A673 (cell line): ENCODE data around the gene SOX1. TPM values are rescaled to one million over a fixed set of nuclear protein-coding genes. Genes with fewer than 3 reads are reported as not detected.

Source experiments
- BruUV-seq: library from RNA; stranded (reverse); fragments of 400-500 nt; replicated peaks from 2 replicates; lab custom pipeline; 2021; lab: Mats Ljungman, UMichigan
- CTCF ChIA-PET: fragments of 300-600 bp; sonication (Branson Sonifier 250); formaldehyde crosslinking; loops from one replicate; lab custom pipeline; 2022; ENCODE audit warnings: antibody characterized with exemption; lab: Charles Lee
- POLR2A ChIA-PET: fragments of 300-600 bp; sonication (Branson Sonifier 250); formaldehyde crosslinking; loops from one replicate; lab custom pipeline; 2022; ENCODE audit warnings: antibody characterized with exemption; ENCODE audit not compliant: low non-redundant PET; lab: Charles Lee
- DNase-seq: peaks from one replicate; pipeline ENCODE4 v3.0.0-alpha.2; 2015; ENCODE audit warnings: low spot score
- H3K27ac ChIP-seq: fragments of 200-600 bp; sonication (generic); 2 replicates; pipeline ENCODE4 v1.5.1; 2016; ENCODE audit warnings: mixed run types, low read depth, mild to moderate bottlenecking, mixed read lengths, antibody characterized with exemption, low read length; ENCODE audit not compliant: poor library complexity, severe bottlenecking
- H3K27me3 ChIP-seq: fragments of 200-600 bp; sonication (generic); replicated peaks from 2 replicates; pipeline ENCODE4 v1.6.1; 2017; ENCODE audit warnings: mixed run types, low read depth, mild to moderate bottlenecking, mixed read lengths, antibody characterized with exemption, low read length; ENCODE audit not compliant: insufficient read depth, poor library complexity
- H3K36me3 ChIP-seq: fragments of 200-600 bp; sonication (generic); 2 replicates; pipeline ENCODE4 v1.6.1; 2016; ENCODE audit warnings: mixed run types, mild to moderate bottlenecking, mixed read lengths, antibody characterized with exemption, low read length; ENCODE audit not compliant: insufficient read depth, poor library complexity, severe bottlenecking
- H3K4me1 ChIP-seq: fragments of 200-600 bp; sonication (generic); 2 replicates; pipeline ENCODE4 v1.6.1; 2017; ENCODE audit warnings: mixed run types, mild to moderate bottlenecking, mixed read lengths, antibody characterized with exemption, low read length; ENCODE audit not compliant: insufficient read depth, poor library complexity, severe bottlenecking
- H3K4me3 ChIP-seq: fragments of 200-600 bp; sonication (generic); 2 replicates; pipeline ENCODE4 v1.5.1; 2016; ENCODE audit warnings: low read depth, mixed run types, mild to moderate bottlenecking, mixed read lengths, low read length; ENCODE audit not compliant: poor library complexity, severe bottlenecking
- H3K9me3 ChIP-seq: fragments of 200-600 bp; sonication (generic); 2 replicates; pipeline ENCODE4 v1.6.1; 2016; ENCODE audit warnings: mixed run types, low read depth, mild to moderate bottlenecking, mixed read lengths, antibody characterized with exemption, low read length; ENCODE audit not compliant: poor library complexity, severe bottlenecking
- EZH2 ChIP-seq: fragments of 200-600 bp; sonication (generic); IDR thresholded peaks from 2 replicates; pipeline ENCODE4 v1.6.1; 2017; ENCODE audit warnings: borderline replicate concordance, low read depth, mild to moderate bottlenecking, mixed read lengths, antibody characterized with exemption, low read length; ENCODE audit not compliant: poor library complexity, severe bottlenecking
- intact Hi-C: fragments of 100-400 bp; cut with micrococcal nuclease; formaldehyde crosslinking; loops from one replicate; pipeline ENCODE4 v1.10.0; 2022; ENCODE audit not compliant: unreplicated experiment
- total RNA-seq: library from RNA; stranded (reverse); gene quantifications from 2 replicates; pipeline ENCODE4 v1.2.3, GENCODE V29; 2021
- TF ChIP-seq, protein P1 (sequence below): fragments of 300-800, 200-600 bp; sonication (generic); conservative IDR thresholded peaks from 2 replicates; pipeline ENCODE4 v1.5.1; 2017; ENCODE audit warnings: low read depth, mild to moderate bottlenecking, antibody characterized with exemption, low read length, moderate library complexity, mixed read lengths

The SOX1 gene
- total RNA-seq, 1 experiment from 2014 or later: 56.6 TPM

DNA sequence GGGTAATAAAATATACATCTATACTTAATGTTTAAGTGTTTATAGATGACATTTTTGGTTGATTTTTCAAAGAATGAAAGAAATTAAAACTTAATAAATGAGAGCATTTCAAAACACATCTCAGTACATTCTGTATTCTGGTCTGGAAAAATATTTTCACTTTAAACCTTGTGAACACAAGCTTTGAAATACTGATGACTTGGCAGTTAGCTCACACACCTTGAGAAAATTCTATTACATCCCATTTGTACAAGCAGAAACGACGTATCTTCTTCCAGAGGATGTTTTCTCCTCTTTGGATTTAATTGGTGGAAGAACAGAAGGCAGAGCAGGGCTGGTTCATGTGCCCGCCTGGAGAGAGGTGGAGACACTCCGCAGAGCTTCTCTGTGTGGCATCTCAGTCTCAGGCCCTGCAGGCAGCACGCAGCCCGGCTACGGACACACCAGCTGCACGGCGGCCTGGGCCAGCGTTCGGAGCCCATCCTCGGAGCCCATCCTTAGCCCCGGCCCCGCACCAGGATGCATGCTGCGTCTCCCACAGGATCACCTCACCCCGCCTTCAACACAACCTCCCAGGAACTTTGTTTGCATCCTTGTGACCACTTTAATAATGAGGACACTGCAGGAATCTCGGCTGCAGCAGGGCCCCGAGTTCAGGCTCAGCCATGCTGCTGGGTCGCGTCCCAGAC lies 48.6 kb downstream of the SOX1 start:
- intact Hi-C loops: no loop called here
- no peak for DNase-seq
- CTCF ChIA-PET: no interaction called here
- TF ChIP-seq, protein P1, sequence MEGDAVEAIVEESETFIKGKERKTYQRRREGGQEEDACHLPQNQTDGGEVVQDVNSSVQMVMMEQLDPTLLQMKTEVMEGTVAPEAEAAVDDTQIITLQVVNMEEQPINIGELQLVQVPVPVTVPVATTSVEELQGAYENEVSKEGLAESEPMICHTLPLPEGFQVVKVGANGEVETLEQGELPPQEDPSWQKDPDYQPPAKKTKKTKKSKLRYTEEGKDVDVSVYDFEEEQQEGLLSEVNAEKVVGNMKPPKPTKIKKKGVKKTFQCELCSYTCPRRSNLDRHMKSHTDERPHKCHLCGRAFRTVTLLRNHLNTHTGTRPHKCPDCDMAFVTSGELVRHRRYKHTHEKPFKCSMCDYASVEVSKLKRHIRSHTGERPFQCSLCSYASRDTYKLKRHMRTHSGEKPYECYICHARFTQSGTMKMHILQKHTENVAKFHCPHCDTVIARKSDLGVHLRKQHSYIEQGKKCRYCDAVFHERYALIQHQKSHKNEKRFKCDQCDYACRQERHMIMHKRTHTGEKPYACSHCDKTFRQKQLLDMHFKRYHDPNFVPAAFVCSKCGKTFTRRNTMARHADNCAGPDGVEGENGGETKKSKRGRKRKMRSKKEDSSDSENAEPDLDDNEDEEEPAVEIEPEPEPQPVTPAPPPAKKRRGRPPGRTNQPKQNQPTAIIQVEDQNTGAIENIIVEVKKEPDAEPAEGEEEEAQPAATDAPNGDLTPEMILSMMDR: no peak
- no peak for TF ChIP-seq EZH2
- Histone ChIP-seq H3K9me3 (no peaks in the 10 kb centered on the region), H3K36me3 (no peaks in the 10 kb centered on the region), H3K27me3 (peaks cover 50% of the 10 kb centered on the region), H3K4me3 (no peak overlapping the region), H3K27ac (no peak overlapping the region), H3K4me1 (no peaks in the 10 kb centered on the region)
- BruUV-seq: no TSS peak
- POLR2A ChIA-PET: no interaction called here

DNA sequence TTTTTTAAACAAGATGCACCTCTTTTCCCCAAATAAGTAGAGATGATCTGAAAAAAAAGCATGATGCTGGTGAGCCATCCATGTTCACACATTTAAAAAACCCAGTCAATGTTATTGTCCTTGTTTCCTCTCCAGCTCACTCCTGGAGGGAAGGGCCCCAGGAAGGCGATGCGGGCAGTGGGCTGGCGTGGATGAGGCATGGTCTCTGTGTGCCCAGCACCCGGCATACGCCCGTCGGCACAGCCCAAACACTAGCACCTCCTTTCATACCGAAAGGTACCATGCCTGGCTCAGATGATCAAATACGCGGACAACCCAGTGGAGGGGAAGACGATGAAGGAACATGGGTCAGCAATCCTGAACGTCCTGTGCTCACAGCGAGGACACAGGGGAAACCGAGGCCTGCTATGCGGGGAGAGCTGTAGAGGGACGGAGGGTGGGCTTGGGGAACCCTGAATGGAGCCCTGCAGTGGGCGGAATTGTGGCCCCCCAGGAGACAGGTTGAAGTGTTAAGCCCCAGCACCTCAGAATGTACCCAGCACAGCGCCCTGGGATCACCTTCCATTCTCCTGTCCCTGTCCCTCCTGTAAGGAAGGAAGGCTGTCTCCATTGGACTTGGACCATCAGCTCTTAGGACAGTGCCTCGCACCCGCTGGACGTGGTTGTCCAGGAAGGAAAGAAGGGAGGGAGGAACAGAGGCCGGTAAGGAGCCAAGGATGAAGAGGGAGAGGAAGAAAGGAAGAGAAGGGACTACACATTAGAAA lies 49.4 kb downstream of the SOX1 start:
- ChIA-PET CTCF (no interaction called here), POLR2A (no interaction called here)
- TF ChIP-seq, protein P1: no peak
- no peak for TF ChIP-seq EZH2
- Histone ChIP-seq H3K4me1 (no peaks in the 10 kb centered on the region), H3K27me3 (peaks cover 43% of the 10 kb centered on the region), H3K4me3 (no peak overlapping the region), H3K9me3 (no peaks in the 10 kb centered on the region), H3K27ac (no peak overlapping the region), H3K36me3 (no peaks in the 10 kb centered on the region)
- intact Hi-C loops: no loop called here
- BruUV-seq: no TSS peak
- no peak for DNase-seq

DNA sequence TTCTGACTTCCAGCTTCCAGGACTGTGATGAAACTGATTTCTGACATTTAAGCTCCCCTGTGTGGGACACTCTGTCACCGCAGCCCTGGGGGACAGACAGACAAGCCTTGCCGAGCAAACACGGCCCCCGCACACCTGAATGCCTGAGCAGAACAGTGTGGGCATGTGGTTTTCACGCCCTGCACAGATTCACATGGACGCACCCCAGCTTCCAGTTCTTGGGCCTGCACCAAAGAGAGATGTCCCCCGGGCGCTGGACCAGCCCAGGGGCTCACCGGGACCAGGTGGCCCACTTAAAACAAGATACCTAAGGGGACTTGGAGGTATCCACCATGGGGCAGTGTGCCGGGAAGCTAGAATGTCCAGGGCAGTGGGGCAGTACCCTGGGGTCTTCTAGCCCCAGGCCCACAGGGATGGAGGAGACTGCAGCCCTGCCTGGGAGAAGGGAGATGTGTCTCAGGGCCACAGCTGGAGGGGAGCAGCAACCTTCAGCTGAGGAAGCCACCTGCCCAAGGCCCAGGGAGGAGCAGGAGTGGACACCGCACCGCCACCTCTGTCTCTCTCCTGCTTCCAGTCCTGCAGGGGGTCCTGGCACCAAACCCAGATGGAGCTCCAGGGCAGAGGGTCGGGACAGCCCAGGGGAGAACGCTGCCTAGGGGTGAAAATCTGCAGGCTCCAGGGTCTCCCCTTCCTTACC lies 50.5 kb downstream of the SOX1 start:
- H3K36me3 ChIP-seq: no peaks in the 10 kb centered on the region
- peaks cover 33% of the 10 kb centered on the region for H3K27me3 ChIP-seq
- no peaks in the 10 kb centered on the region for H3K9me3 ChIP-seq
- BruUV-seq: no TSS peak
- ChIA-PET CTCF (no interaction called here), POLR2A (no interaction called here)
- intact Hi-C loops: no loop called here
- H3K27ac ChIP-seq: no peak overlapping the region
- no peaks in the 10 kb centered on the region for H3K4me1 ChIP-seq
- no peak overlapping the region for H3K4me3 ChIP-seq
- no peak for DNase-seq
- TF ChIP-seq, protein P1: no peak
- no peak for TF ChIP-seq EZH2
